ENCODE results near the gene MAST2. TPM values are rescaled to one million over a fixed set of nuclear protein-coding genes. Genes with fewer than 3 reads are reported as not detected.
"Not testable (repeated sequence)": the region's sequence is repeated elsewhere in the genome, so short reads cannot be mapped to it uniquely, and the experiment has no call there.

MAST2 gene
- total RNA-seq, 1 experiment from 2014 or later = 37.2 TPM

GRCh38 chr1:46043458-46044017 lies 240.1 kb downstream of the MAST2 start:
- CTCF ChIA-PET = interaction anchor here (0.6 to 2.0 kb wide), 8 partner anchors 9 to 304 kb away, joined by 3 to 15 read pairs (median 3); no protein-coding TSS in a partner anchor
- DNase-seq (ENCODE audit: low spot score) = peak; percentile 41
- Mint-ChIP-seq H3K4me1 (peaks cover 23% of the 10 kb centered on the region), H3K36me3 (no peaks in the 10 kb centered on the region; the same call in 1 of the 2 replicates), H3K27me3 (ENCODE audit: low read depth) (peaks cover 7% of the 10 kb centered on the region), H3K9me3 (no peaks in the 10 kb centered on the region), H3K4me3 (peak overlapping the region; percentile 46), H3K27ac (peak overlapping the region; percentile 71)
- POLR2A ChIA-PET = interaction anchor here (1.2 kb wide), 1 partner anchor 135 kb away, joined by 6 read pairs; no protein-coding TSS in a partner anchor
- ATAC-seq = peak; percentile 98
- TF ChIP-seq, protein P1, sequence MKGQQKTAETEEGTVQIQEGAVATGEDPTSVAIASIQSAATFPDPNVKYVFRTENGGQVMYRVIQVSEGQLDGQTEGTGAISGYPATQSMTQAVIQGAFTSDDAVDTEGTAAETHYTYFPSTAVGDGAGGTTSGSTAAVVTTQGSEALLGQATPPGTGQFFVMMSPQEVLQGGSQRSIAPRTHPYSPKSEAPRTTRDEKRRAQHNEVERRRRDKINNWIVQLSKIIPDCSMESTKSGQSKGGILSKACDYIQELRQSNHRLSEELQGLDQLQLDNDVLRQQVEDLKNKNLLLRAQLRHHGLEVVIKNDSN (CRISPR knock-in tag; IDR thresholded peaks at IDR 0.05) = no peak
- TF ChIP-seq, protein P2, sequence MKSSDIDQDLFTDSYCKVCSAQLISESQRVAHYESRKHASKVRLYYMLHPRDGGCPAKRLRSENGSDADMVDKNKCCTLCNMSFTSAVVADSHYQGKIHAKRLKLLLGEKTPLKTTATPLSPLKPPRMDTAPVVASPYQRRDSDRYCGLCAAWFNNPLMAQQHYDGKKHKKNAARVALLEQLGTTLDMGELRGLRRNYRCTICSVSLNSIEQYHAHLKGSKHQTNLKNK (CRISPR knock-in tag; IDR thresholded peaks at IDR 0.05) = peak; percentile 76; the same call in 1 of the 2 replicates

GRCh38 chr1:46044116-46044515 lies 240.7 kb downstream of the MAST2 start:
- TF ChIP-seq GTF2I (CRISPR knock-in tag; conservative IDR thresholded peaks at IDR 0.05) (0 out of 2 replicates have a peak, but pooled peaks have one; percentile 43), ZNF121 (CRISPR knock-in tag; IDR thresholded peaks at IDR 0.05) (peak; percentile 96), ZNF416 (CRISPR knock-in tag; IDR thresholded peaks at IDR 0.05) (no peak)
- Mint-ChIP-seq H3K27me3 (ENCODE audit: low read depth) (peaks cover 7% of the 10 kb centered on the region), H3K27ac (no peak overlapping the region), H3K4me3 (no peak overlapping the region), H3K9me3 (no peaks in the 10 kb centered on the region), H3K4me1 (peaks cover 23% of the 10 kb centered on the region), H3K36me3 (no peaks in the 10 kb centered on the region; the same call in 1 of the 2 replicates)
- ATAC-seq = no peak
- no peak for DNase-seq (ENCODE audit: low spot score)
- CTCF ChIA-PET = interaction anchor here (0.6 to 2.0 kb wide), 7 partner anchors 9 to 203 kb away, joined by 3 to 15 read pairs (median 3); no protein-coding TSS in a partner anchor
- POLR2A ChIA-PET = interaction anchor here (0.6 to 1.2 kb wide), 2 partner anchors 134 to 155 kb away, joined by 3 to 6 read pairs; no protein-coding TSS in a partner anchor

GRCh38 chr1:46053734-46054133 lies 250.3 kb downstream of the MAST2 start:
- no peak for ATAC-seq
- H3K4me3 Mint-ChIP-seq = no peak overlapping the region
- no peak for DNase-seq (ENCODE audit: low spot score)
- ChIA-PET POLR2A (no interaction called here), CTCF (interaction anchor here (0.6 to 1.2 kb wide), 2 partner anchors 170 to 353 kb away, joined by 5 read pairs; no protein-coding TSS in a partner anchor)
- peaks cover 13% of the 10 kb centered on the region for H3K9me3 Mint-ChIP-seq
- peaks cover 19% of the 10 kb centered on the region for H3K36me3 Mint-ChIP-seq
- TF ChIP-seq ATF1 (CRISPR knock-in tag; IDR thresholded peaks at IDR 0.05) (no peak), ZSCAN18 (CRISPR knock-in tag; IDR thresholded peaks at IDR 0.05) (no peak), GTF2I (CRISPR knock-in tag; conservative IDR thresholded peaks at IDR 0.05) (no peak), ETV6 (CRISPR knock-in tag; IDR thresholded peaks at IDR 0.05) (no peak)
- no peak overlapping the region for H3K27ac Mint-ChIP-seq
- peaks cover 3% of the 10 kb centered on the region; the same call in 1 of the 2 replicates for H3K4me1 Mint-ChIP-seq
- H3K27me3 Mint-ChIP-seq (ENCODE audit: low read depth) = no peaks in the 10 kb centered on the region

GRCh38 chr1:46056325-46056724 lies 252.9 kb downstream of the MAST2 start:
- ChIA-PET CTCF (no interaction called here), POLR2A (interaction anchor here (0.5 kb wide), 1 partner anchor 52 kb away, joined by 3 read pairs; no protein-coding TSS in a partner anchor)
- DNase-seq (ENCODE audit: low spot score) (no peak), ATAC-seq (no peak)
- no peak for TF ChIP-seq MYBL2 (CRISPR knock-in tag; IDR thresholded peaks at IDR 0.05)
- no peak for TF ChIP-seq SOX15 (CRISPR knock-in tag; IDR thresholded peaks at IDR 0.05)
- TF ChIP-seq, protein P3, sequence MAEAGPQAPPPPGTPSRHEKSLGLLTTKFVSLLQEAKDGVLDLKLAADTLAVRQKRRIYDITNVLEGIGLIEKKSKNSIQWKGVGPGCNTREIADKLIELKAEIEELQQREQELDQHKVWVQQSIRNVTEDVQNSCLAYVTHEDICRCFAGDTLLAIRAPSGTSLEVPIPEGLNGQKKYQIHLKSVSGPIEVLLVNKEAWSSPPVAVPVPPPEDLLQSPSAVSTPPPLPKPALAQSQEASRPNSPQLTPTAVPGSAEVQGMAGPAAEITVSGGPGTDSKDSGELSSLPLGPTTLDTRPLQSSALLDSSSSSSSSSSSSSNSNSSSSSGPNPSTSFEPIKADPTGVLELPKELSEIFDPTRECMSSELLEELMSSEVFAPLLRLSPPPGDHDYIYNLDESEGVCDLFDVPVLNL (CRISPR knock-in tag; IDR thresholded peaks at IDR 0.05; ENCODE audit: borderline replicate concordance, low read depth) = no peak
- TF ChIP-seq GABPB1 (CRISPR knock-in tag; IDR thresholded peaks at IDR 0.05) = no peak
- no peak for TF ChIP-seq ZNF121 (CRISPR knock-in tag; IDR thresholded peaks at IDR 0.05)
- no peak for TF ChIP-seq ATF1 (CRISPR knock-in tag; IDR thresholded peaks at IDR 0.05)
- no peak for TF ChIP-seq ZSCAN18 (CRISPR knock-in tag; IDR thresholded peaks at IDR 0.05)
- TF ChIP-seq CREM (CRISPR knock-in tag; IDR thresholded peaks at IDR 0.05) = no peak
- TF ChIP-seq NR1H2 (CRISPR knock-in tag; IDR thresholded peaks at IDR 0.05) = no peak
- TF ChIP-seq, protein P4, sequence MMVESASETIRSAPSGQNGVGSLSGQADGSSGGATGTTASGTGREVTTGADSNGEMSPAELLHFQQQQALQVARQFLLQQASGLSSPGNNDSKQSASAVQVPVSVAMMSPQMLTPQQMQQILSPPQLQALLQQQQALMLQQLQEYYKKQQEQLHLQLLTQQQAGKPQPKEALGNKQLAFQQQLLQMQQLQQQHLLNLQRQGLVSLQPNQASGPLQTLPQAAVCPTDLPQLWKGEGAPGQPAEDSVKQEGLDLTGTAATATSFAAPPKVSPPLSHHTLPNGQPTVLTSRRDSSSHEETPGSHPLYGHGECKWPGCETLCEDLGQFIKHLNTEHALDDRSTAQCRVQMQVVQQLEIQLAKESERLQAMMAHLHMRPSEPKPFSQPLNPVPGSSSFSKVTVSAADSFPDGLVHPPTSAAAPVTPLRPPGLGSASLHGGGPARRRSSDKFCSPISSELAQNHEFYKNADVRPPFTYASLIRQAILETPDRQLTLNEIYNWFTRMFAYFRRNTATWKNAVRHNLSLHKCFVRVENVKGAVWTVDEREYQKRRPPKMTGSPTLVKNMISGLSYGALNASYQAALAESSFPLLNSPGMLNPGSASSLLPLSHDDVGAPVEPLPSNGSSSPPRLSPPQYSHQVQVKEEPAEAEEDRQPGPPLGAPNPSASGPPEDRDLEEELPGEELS (CRISPR knock-in tag; IDR thresholded peaks at IDR 0.05) = no peak
- H3K27ac Mint-ChIP-seq = no peak overlapping the region
- peaks cover 3% of the 10 kb centered on the region; the same call in 1 of the 2 replicates for H3K4me1 Mint-ChIP-seq
- peaks cover 31% of the 10 kb centered on the region for H3K36me3 Mint-ChIP-seq
- H3K27me3 Mint-ChIP-seq (ENCODE audit: low read depth) = no peaks in the 10 kb centered on the region; the same call in 1 of the 2 replicates
- no peak overlapping the region for H3K4me3 Mint-ChIP-seq
- H3K9me3 Mint-ChIP-seq = peaks cover 18% of the 10 kb centered on the region

GRCh38 chr1:46057215-46057614 lies 253.8 kb downstream of the MAST2 start:
- Mint-ChIP-seq H3K9me3 (peaks cover 18% of the 10 kb centered on the region), H3K36me3 (peaks cover 31% of the 10 kb centered on the region)
- POLR2A ChIA-PET; DNase-seq (ENCODE audit: low spot score); H3K4me3 Mint-ChIP-seq; CTCF ChIA-PET; H3K27ac Mint-ChIP-seq; ATAC-seq; H3K4me1 Mint-ChIP-seq; H3K27me3 Mint-ChIP-seq (ENCODE audit: low read depth): not testable (repeated sequence)
